GM20000 (cell line): Measurements from ENCODE around the gene BFSP1.

Experiments used
- DNase-seq: peaks from one replicate; pipeline ENCODE4 v3.0.0; 2012; ENCODE audit warnings: low spot score
- TF ChIP-seq, protein P1 (sequence below): IDR thresholded peaks from 2 replicates; pipeline ENCODE4 v1.5.1; 2012; ENCODE audit warnings: mild to moderate bottlenecking, control low read depth; ENCODE audit errors: extremely low read depth, missing control alignments

Gene BFSP1

DNA sequence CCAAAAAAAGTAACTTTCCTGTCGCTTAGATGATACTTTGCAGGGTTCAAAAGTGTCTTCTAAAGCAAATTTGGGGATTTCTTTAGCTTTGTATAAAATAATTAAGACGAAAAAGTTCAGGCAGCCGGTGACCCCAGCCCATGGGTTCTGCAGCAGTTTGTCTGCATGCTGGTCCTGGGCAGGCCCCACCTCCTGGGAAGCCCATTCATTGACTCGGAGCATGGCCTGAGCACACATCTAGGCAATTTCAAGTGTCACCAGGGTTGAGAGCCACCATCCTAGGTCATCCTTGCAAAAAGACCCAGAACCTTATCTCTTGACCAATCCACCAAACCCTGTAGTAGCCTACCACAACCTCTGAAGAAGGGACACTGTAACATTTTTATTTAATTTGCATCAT lies 20.6 kb downstream of the BFSP1 start:
- TF ChIP-seq, protein P1, sequence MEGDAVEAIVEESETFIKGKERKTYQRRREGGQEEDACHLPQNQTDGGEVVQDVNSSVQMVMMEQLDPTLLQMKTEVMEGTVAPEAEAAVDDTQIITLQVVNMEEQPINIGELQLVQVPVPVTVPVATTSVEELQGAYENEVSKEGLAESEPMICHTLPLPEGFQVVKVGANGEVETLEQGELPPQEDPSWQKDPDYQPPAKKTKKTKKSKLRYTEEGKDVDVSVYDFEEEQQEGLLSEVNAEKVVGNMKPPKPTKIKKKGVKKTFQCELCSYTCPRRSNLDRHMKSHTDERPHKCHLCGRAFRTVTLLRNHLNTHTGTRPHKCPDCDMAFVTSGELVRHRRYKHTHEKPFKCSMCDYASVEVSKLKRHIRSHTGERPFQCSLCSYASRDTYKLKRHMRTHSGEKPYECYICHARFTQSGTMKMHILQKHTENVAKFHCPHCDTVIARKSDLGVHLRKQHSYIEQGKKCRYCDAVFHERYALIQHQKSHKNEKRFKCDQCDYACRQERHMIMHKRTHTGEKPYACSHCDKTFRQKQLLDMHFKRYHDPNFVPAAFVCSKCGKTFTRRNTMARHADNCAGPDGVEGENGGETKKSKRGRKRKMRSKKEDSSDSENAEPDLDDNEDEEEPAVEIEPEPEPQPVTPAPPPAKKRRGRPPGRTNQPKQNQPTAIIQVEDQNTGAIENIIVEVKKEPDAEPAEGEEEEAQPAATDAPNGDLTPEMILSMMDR, result no peak
- DNase-seq, result no peak

DNA sequence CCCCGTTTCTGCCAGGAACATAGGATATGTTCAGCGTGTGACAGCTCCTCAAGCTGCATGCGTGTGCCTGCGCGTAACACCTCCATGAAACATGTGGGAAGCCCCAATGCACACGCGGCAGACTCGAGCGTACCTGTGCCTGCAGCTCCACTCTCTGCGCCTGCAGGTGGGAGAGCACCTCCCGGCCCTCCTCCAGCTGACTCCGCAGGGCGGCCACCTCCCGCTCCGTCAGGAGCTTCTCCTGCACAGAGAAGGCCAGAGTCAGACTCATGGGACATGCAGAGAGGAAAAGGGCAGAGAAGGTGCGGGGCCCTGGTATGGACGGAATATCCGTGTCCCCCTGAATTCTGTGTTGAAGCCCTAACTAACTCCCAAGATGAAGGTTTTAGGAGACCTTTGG lies 22.4 kb downstream of the BFSP1 start:
- TF ChIP-seq, protein P1, result no peak
- DNase-seq, result no peak

DNA sequence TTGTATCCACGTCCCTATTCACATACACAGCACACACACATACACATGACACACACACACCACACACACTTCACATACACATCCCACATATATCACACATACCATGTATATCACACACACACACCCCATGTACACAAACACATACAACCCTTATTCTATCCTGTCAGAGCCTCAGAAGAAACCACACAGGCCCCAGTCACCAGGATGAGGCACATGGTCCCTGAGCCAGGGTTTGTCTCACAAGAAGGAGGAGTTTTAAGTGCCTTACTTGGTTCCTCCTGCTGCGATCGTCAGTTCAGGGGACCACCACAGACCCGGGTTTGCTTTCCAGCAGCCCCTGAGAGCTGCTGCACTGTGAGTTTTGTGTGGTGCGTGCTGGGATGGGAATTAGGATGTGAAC lies 23.6 kb downstream of the BFSP1 start:
- no peak for DNase-seq
- TF ChIP-seq, protein P1, result no peak

DNA sequence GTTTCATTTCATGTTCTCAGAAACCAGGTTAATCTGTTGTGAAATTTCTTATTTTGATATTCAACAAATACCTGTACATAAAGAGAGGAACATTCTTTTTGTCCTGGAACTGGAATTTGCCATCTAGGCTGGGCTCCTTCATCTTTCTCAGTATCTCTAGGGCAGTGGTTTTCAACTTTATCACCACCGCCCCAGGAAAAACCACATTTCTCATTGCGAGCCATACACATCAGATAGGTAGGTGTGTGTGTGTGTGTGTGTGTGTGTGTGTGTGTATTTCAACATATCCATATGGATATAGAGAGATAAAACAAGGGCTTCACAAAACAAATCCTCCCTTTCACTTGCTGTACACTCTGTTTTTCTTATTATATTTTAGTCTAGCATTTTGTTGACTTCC lies 24.1 kb downstream of the BFSP1 start:
- TF ChIP-seq, protein P1, result no peak
- DNase-seq, result no peak

DNA sequence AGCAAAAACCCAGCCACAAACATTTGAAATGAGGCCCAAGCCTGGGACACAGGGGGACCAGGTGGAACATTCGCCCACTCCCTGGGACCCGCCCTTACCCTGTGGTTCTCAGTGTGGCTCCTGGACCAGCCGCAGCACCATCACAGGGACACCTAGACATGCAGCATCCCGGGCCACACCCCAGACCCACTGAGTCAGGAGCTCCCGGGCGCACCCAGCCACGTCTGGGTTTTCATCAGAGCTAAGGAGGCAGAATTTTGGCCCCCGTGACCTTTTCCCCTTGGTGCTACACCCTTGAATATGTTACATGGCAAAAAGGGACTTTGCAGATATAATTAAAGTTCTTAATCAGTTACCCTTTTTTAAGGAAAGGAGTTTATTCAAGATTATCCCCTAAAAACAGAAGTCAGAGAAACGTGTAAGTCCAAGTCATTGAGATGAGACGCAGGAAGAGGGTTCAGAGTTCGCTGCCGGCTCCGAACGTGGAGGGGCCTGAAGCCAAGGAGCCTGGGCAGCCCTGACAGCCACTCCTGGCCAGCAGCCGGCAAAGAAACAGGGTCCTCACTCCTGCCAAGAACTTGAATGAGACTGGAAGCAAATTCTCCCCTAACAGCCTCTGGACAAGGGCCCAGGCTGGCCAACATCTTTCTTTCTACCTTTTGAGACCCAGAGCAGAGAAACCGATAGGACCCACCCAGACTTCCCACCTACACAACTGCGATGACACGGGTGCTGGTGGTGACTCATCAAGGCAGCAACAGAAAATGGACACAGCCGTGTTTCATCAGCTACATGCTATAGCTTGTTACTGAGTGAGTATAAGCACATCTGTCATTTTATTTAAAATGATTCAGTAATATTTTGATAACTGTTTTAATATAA lies 25.3 kb downstream of the BFSP1 start:
- TF ChIP-seq, protein P1, result no peak

DNA sequence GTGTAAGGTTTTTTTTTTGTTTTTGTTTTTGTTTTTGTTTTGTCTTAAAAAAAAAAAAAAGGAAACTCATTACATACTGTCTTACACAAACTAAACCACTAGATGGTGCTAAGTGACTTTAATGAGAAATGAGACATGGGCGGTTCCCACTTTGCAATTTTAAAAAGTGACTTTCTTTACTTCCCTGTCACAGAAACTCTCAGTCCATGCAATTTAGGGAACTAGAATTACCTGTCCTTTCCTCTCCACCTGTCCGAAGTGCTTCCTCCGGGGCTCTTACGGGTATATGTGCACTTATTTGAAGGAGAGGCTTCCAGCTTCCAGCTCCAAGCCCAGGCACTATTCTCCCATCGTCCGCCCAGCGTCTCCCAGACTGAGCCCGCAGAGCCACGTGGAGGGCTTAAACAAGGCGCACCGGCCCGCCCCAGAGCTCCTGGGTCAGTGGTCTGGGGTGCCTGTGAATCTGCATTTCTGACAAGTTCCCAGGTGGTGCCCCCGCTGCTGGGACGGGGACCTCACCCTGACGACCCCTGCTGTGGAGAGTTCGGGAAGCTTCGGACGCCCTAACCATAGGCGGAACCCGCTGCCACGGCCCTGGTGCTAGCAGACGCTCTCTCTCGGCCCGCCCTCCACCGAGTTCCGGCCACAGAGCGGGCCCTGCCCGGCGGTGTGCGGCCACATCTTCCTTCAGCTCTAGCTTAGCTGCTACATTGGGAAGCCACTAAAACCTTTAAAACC lies 26.1 kb downstream of the BFSP1 start:
- peak; percentile 65 for DNase-seq
- TF ChIP-seq, protein P1, result peak; percentile 29

More for the DNA sequence above, 25.3 kb downstream of the BFSP1 start:
- DNase-seq, result no peak
